Spleen (tissue), 11 donors: ENCODE measurements around the gene HMCN2. TPM values are rescaled to one million over a fixed set of nuclear protein-coding genes. Genes with fewer than 3 reads are reported as not detected.

Experiments
- DNase-seq: peaks from one replicate; pipeline ENCODE4 v3.0.0-alpha.2; 2020
- H3K27ac ChIP-seq, 8 donors: fragments of 200-600 bp; sonication (generic) in 7 of 8; 1 replicate in 4 of 8; 2 replicates in 4 of 8; pipeline versions ENCODE4 v1.5.0 to v1.8.0; 2016 to 2021; ENCODE audit warnings: inconsistent platforms in 4 of 8, mild to moderate bottlenecking in 4 of 8, moderate library complexity in 1 of 8
- H3K27me3 ChIP-seq, 7 donors: fragments of 200-600 bp; sonication (generic) in 6 of 7; replicated peaks in 1 of 7; 1 replicate in 4 of 7; 2 replicates in 3 of 7; pipeline versions ENCODE4 v1.5.0 to v1.8.0; 2016 to 2021; ENCODE audit warnings: inconsistent platforms in 3 of 7, mild to moderate bottlenecking in 1 of 7
- H3K36me3 ChIP-seq, 6 donors: fragments of 200-600 bp; sonication (generic) in 5 of 6; 1 replicate in 4 of 6; 2 replicates in 2 of 6; pipeline versions ENCODE4 v1.5.0 to v1.8.0; 2016 to 2021; ENCODE audit warnings: inconsistent platforms in 2 of 6
- H3K4me1 ChIP-seq, 6 donors: fragments of 200-600 bp; sonication (generic) in 5 of 6; 1 replicate in 3 of 6; 2 replicates in 3 of 6; pipeline versions ENCODE4 v1.5.0 to v1.8.0; 2016 to 2021; ENCODE audit warnings: inconsistent platforms in 3 of 6
- H3K4me3 ChIP-seq, 8 donors: fragments of 200-600 bp; sonication (generic) in 7 of 8; 1 replicate in 4 of 8; 2 replicates in 4 of 8; pipeline versions ENCODE4 v1.5.0 to v1.8.0; 2016 to 2021; ENCODE audit warnings: inconsistent platforms in 4 of 8, mild to moderate bottlenecking in 4 of 8, moderate library complexity in 2 of 8
- H3K9me3 ChIP-seq, 8 donors: fragments of 200-600 bp; sonication (generic) in 7 of 8; 1 replicate in 4 of 8; 2 replicates in 4 of 8; pipeline versions ENCODE4 v1.5.0 to v1.8.0; 2016 to 2021; ENCODE audit warnings: inconsistent platforms in 4 of 8
- CTCF ChIP-seq, 11 experiments: fragments of 200-600 bp in 7 of 11; fragments of 450-650 bp in 4 of 11; sonication (generic) in 4 of 11; IDR thresholded peaks in 8 of 11; conservative IDR thresholded peaks in 3 of 11; 1 replicate in 7 of 11; 2 replicates in 4 of 11; pipeline versions ENCODE4 v1.4.0 to v1.8.0; 2016 to 2021; ENCODE audit warnings: antibody characterized with exemption in 11 of 11, inconsistent platforms in 4 of 11, mild to moderate bottlenecking in 1 of 11
- POLR2A ChIP-seq, 3 donors: fragments of 450-650 bp; IDR thresholded peaks; one replicate each; pipeline ENCODE4 v1.5.1; 2017; ENCODE audit warnings: antibody characterized with exemption in 3 of 3, mild to moderate bottlenecking in 1 of 3
- POLR2AphosphoS5 ChIP-seq, 3 donors: sonication (generic); formaldehyde crosslinking; IDR thresholded peaks; one replicate each; pipeline ENCODE4 v1.5.1; 2017; ENCODE audit warnings: antibody characterized with exemption in 3 of 3
- WGBS, 5 donors: extraction: QIAGEN DNeasy Blood & Tissue Kit in 3 of 5; methylation state at CpG; one replicate each; pipeline versions ENCODE4 v1.1.5 to v1.1.7; 2013 to 2018; 5-methylcytosine and 5-hydroxymethylcytosine counted together
- intact Hi-C: fragments of 100-400 bp; cut with DNase I; formaldehyde crosslinking; loops from one replicate; pipeline ENCODE4 v1.15.0; 2023; ENCODE audit warnings: low total_unique reads
- polyA plus RNA-seq, 3 donors: library from polyadenylated mRNA; stranded (reverse); fragments of 200-250 nt; gene quantifications; one replicate each; pipeline ENCODE4 v1.2.1, GENCODE V29; 2013
- total RNA-seq, 7 donors: library from RNA; depleted of rRNA in 3 of 7; stranded (reverse); fragments of >200 nt in 3 of 7; fragmentation: NEBNext Ultra II Directional in 4 of 7; extraction: Animal tissue kit (Norgen Biotek cat#: 25700) in 4 of 7; gene quantifications; one replicate each; pipeline versions ENCODE4 v1.1.0 to v1.2.1, GENCODE V29; 2016 to 2021
- donor health status: healthy with polysubstance abuse.
- donor health status: DM: no; HTN: no; CAD: no; lungs with moderate emphysema.
- donor health status: DM: no; HTN: no; CAD: no.
- donor health status: Bipolar disorder and iron deficiency.
- donor health status: healthy.
- donor health status: DM: no; HTN: no; CAD: no.
- donor health status: DM: yes; HTN: yes; CAD: no.

HMCN2 gene
- total and polyA plus RNA-seq, 10 donors, result 0.09 to 1.9 (median 0.73) TPM

GRCh38 chr9:130348341-130348740 lies 82.8 kb downstream of the HMCN2 start:
- peak; percentile 76 for DNase-seq
- 75 to 85% (median 80%) methylated on average over 17 to 21 of the region's 21 CpGs for WGBS, 5 donors
- Histone ChIP-seq H3K9me3 (no peaks in the 10 kb centered on the region), H3K27ac (no peak overlapping the region), H3K4me3 (no peak overlapping the region), H3K4me1 (peaks cover 0 to 2% (median 0%) of the 10 kb centered on the region in 6 donors), H3K27me3 (peaks cover 0 to 60% (median 0%) of the 10 kb centered on the region in 7 donors), H3K36me3 (no peaks in the 10 kb centered on the region)
- TF ChIP-seq POLR2A (IDR thresholded peaks at IDR 0.05) (no peak), POLR2AphosphoS5 (IDR thresholded peaks at IDR 0.05) (peak in 1 of 3 donors; percentile 9)
- intact Hi-C loops, result loop anchor here (10.0 kb wide), 2 partner anchors 104 to 234 kb away; no protein-coding TSS in a partner anchor

GRCh38 chr9:130348881-130349280 lies 83.3 kb downstream of the HMCN2 start:
- no peak for TF ChIP-seq CTCF (IDR thresholded peaks at IDR 0.05 in 8 of 11, conservative IDR thresholded peaks at IDR 0.05 in 3 of 11)
- no peak for TF ChIP-seq POLR2A (IDR thresholded peaks at IDR 0.05)
- no peak for TF ChIP-seq POLR2AphosphoS5 (IDR thresholded peaks at IDR 0.05)
- Histone ChIP-seq H3K4me3 (no peak overlapping the region), H3K36me3 (no peaks in the 10 kb centered on the region), H3K27ac (no peak overlapping the region), H3K9me3 (no peaks in the 10 kb centered on the region), H3K4me1 (no peaks in the 10 kb centered on the region), H3K27me3 (peaks cover 0 to 54% (median 0%) of the 10 kb centered on the region in 7 donors)
- WGBS, 5 donors, result 70 to 93% (median 77%) methylated on average over 6 to 8 of the region's 8 CpGs
- DNase-seq, result peak; percentile 58
- intact Hi-C loops, result loop anchor here (10.0 kb wide), 2 partner anchors 104 to 234 kb away; no protein-coding TSS in a partner anchor

GRCh38 chr9:130349398-130349797 lies 83.8 kb downstream of the HMCN2 start:
- no peak overlapping the region for H3K27ac ChIP-seq
- no peaks in the 10 kb centered on the region for H3K4me1 ChIP-seq
- H3K27me3 ChIP-seq, result peaks cover 0 to 51% (median 0%) of the 10 kb centered on the region in 7 donors
- H3K9me3 ChIP-seq, result no peaks in the 10 kb centered on the region
- 59 to 85% (median 76%) methylated on average over 3 to 11 of the region's 11 CpGs for WGBS, 5 donors
- H3K36me3 ChIP-seq, result no peaks in the 10 kb centered on the region
- DNase-seq, result peak; percentile 66
- no peak overlapping the region for H3K4me3 ChIP-seq
- TF ChIP-seq POLR2A (IDR thresholded peaks at IDR 0.05), result no peak
- no peak for TF ChIP-seq CTCF (IDR thresholded peaks at IDR 0.05 in 8 of 11, conservative IDR thresholded peaks at IDR 0.05 in 3 of 11)
- no peak for TF ChIP-seq POLR2AphosphoS5 (IDR thresholded peaks at IDR 0.05)
- intact Hi-C loops, result loop anchor here (10.0 kb wide), 2 partner anchors 105 to 235 kb away; no protein-coding TSS in a partner anchor

- Histone ChIP-seq H3K4me1 (no peaks in the 10 kb centered on the region), H3K27me3 (peaks cover 0 to 53% (median 0%) of the 10 kb centered on the region in 7 donors), H3K27ac (no peak overlapping the region), H3K36me3 (no peaks in the 10 kb centered on the region), H3K9me3 (no peaks in the 10 kb centered on the region), H3K4me3 (no peak overlapping the region)
- TF ChIP-seq CTCF (IDR thresholded peaks at IDR 0.05 in 8 of 11, conservative IDR thresholded peaks at IDR 0.05 in 3 of 11) (no peak), POLR2A (IDR thresholded peaks at IDR 0.05) (no peak), POLR2AphosphoS5 (IDR thresholded peaks at IDR 0.05) (no peak)
- WGBS, 5 donors, result 76 to 88% (median 81%) methylated on average over 10 to 14 of the region's 14 CpGs
- no peak for DNase-seq
- intact Hi-C loops, result no loop called here
Measured at GRCh38 chr9:130351343-130351742, 85.8 kb downstream of the HMCN2 start.
